Measurements from ENCODE around the gene EXOC4.
"Not testable (repeated sequence)": the region's sequence is repeated elsewhere in the genome, so short reads cannot be mapped to it uniquely, and the experiment has no call there.

Gene EXOC4

DNA sequence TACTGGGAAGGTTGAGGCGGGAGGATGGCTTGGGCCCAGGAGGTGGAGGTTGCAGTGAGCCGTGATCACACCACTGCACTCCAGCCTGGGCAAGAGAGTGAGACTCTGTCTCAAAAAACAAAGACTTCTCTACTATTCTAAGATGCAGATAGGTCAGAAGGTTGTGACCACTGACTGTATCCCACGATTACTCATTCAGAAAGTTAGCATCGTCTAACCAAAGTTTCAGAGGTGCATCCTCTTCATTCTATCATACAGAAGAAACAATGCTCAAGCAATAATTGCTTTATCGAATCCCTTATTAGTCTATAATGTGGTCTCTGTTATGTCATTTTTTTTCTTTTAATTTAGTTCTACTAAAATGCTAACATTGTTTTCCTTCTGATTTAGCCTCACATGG is 525.6 kb downstream of the EXOC4 start:
- TF ChIP-seq, protein P1, sequence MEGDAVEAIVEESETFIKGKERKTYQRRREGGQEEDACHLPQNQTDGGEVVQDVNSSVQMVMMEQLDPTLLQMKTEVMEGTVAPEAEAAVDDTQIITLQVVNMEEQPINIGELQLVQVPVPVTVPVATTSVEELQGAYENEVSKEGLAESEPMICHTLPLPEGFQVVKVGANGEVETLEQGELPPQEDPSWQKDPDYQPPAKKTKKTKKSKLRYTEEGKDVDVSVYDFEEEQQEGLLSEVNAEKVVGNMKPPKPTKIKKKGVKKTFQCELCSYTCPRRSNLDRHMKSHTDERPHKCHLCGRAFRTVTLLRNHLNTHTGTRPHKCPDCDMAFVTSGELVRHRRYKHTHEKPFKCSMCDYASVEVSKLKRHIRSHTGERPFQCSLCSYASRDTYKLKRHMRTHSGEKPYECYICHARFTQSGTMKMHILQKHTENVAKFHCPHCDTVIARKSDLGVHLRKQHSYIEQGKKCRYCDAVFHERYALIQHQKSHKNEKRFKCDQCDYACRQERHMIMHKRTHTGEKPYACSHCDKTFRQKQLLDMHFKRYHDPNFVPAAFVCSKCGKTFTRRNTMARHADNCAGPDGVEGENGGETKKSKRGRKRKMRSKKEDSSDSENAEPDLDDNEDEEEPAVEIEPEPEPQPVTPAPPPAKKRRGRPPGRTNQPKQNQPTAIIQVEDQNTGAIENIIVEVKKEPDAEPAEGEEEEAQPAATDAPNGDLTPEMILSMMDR (IDR thresholded peaks at IDR 0.05; ENCODE audit: poor library complexity, severe bottlenecking): no peak
- ATAC-seq (ENCODE audit: low read depth) (no peak), DNase-seq (ENCODE audit: low spot score) (no peak)
- H3K27ac ChIP-seq (ENCODE audit: poor library complexity, severe bottlenecking): no peak overlapping the region
- H3K27me3 ChIP-seq (ENCODE audit: insufficient read depth, poor library complexity, severe bottlenecking): no peaks in the 10 kb centered on the region
- H3K4me1 ChIP-seq (ENCODE audit: insufficient read depth, poor library complexity, severe bottlenecking): peaks cover 6% of the 10 kb centered on the region
- no peak overlapping the region for H3K4me3 ChIP-seq (ENCODE audit: severe bottlenecking)
- H3K36me3 ChIP-seq (ENCODE audit: low read depth): peaks cover 4% of the 10 kb centered on the region; the same call in 1 of the 2 replicates
- H3K9me3 ChIP-seq (ENCODE audit: severe bottlenecking): peaks cover 2% of the 10 kb centered on the region

DNA sequence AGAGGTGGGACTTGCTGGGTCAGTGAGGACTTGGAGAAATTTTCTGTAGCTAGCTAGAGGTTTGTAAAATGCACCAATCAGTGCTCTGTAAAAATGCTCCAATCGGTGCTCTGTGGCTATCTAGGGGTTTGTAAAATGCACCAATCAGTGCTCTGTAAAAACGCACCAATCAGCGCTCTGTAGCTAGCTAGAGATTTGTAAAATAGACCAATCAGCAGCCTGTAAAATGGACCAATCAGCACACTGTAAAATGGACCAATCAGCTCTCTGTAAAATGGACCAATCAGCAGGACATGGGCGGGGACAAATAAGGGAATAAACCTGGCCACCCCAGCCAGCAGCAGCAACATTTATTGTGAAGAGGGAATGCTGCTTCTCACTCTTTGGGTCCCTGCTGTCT is 526.7 kb downstream of the EXOC4 start:
- H3K4me1 ChIP-seq (ENCODE audit: insufficient read depth, poor library complexity, severe bottlenecking); H3K4me3 ChIP-seq (ENCODE audit: severe bottlenecking); H3K9me3 ChIP-seq (ENCODE audit: severe bottlenecking); H3K27ac ChIP-seq (ENCODE audit: poor library complexity, severe bottlenecking); DNase-seq (ENCODE audit: low spot score); H3K27me3 ChIP-seq (ENCODE audit: insufficient read depth, poor library complexity, severe bottlenecking); H3K36me3 ChIP-seq (ENCODE audit: low read depth); ATAC-seq (ENCODE audit: low read depth): not testable (repeated sequence)

DNA sequence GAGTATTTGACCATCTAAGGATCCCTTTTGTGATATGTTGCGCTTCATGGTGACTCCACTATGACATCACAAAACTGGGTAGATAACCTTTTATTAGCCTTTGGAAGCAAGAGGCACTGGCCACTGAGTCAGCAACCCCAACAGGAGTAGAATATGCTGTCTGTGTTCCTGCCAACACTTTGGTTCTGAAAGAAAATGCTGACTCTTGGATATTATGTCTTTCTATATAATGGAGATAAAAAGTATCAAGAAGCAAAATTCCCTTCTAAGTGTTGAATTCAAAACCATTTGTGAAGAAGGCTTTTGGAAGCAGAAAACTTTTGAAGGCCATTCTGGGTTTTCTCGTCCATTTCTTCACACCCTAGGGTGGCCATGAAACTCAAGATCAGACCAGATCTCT is 528.0 kb downstream of the EXOC4 start:
- ATAC-seq (ENCODE audit: low read depth) (no peak), DNase-seq (ENCODE audit: low spot score) (no peak)
- H3K4me1 ChIP-seq (ENCODE audit: insufficient read depth, poor library complexity, severe bottlenecking): peaks cover 6% of the 10 kb centered on the region
- H3K27me3 ChIP-seq (ENCODE audit: insufficient read depth, poor library complexity, severe bottlenecking): no peaks in the 10 kb centered on the region
- H3K4me3 ChIP-seq (ENCODE audit: severe bottlenecking): no peak overlapping the region
- H3K27ac ChIP-seq (ENCODE audit: poor library complexity, severe bottlenecking): no peak overlapping the region
- H3K36me3 ChIP-seq (ENCODE audit: low read depth): peaks cover 4% of the 10 kb centered on the region; the same call in 1 of the 2 replicates
- H3K9me3 ChIP-seq (ENCODE audit: severe bottlenecking): no peaks in the 10 kb centered on the region
- TF ChIP-seq, protein P1 (IDR thresholded peaks at IDR 0.05; ENCODE audit: poor library complexity, severe bottlenecking): no peak

DNA sequence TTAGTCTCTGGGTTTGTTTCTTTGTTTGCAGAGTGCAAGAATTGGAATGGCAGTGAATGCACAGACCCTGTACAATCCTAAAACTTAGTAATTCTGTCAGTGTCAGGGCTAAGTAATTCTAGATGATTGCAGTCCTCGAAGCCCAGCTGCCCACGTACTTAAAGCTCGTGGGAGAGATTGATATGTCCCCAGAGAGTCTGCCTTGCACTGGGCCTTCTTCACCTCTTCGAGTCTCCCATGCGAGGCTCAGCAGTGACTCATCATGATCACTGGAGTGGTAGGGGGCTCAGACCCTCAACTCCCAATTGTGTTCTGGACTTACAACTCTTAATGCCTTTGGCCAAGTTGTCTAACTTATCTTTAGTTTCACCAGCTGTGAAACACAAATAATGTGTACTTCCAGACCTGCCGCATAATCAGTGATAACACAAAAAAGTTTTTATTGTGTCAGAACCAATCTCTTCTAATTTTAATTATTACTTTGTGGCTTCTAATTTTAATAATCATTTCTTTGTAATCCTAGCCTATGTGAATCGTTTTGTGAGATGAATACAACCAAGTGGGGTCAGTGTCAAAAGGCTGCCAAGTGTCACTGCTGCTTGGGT is 528.7 kb downstream of the EXOC4 start:
- Histone ChIP-seq H3K27ac (ENCODE audit: poor library complexity, severe bottlenecking) (no peak overlapping the region), H3K9me3 (ENCODE audit: severe bottlenecking) (no peaks in the 10 kb centered on the region), H3K27me3 (ENCODE audit: insufficient read depth, poor library complexity, severe bottlenecking) (no peaks in the 10 kb centered on the region), H3K4me3 (ENCODE audit: severe bottlenecking) (no peak overlapping the region), H3K36me3 (ENCODE audit: low read depth) (peaks cover 4% of the 10 kb centered on the region; the same call in 1 of the 2 replicates), H3K4me1 (ENCODE audit: insufficient read depth, poor library complexity, severe bottlenecking) (peaks cover 6% of the 10 kb centered on the region)
- TF ChIP-seq, protein P1 (IDR thresholded peaks at IDR 0.05; ENCODE audit: poor library complexity, severe bottlenecking): no peak
- ATAC-seq (ENCODE audit: low read depth): no peak
- no peak for DNase-seq (ENCODE audit: low spot score)

DNA sequence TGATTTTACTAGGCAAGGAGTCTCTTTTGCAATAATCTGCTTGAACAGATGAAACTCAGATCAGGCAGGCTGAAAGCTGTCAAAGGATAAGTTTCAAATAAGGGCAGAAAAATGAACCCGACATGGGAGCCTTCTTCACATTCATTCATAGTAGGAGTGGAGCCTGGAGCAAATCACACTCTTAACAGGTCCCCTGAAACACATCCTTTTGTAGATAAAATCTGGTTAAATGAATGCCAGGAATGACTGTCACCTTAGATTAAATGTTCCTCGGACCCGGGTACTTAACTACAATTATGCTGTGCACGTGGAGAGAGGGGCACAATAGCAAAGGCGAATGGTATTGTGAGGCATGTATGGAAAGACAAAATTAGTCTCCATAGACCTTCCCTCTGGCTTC is 529.6 kb downstream of the EXOC4 start:
- no peak overlapping the region for H3K27ac ChIP-seq (ENCODE audit: poor library complexity, severe bottlenecking)
- H3K9me3 ChIP-seq (ENCODE audit: severe bottlenecking): no peaks in the 10 kb centered on the region
- DNase-seq (ENCODE audit: low spot score) (no peak), ATAC-seq (ENCODE audit: low read depth) (no peak)
- TF ChIP-seq, protein P1 (IDR thresholded peaks at IDR 0.05; ENCODE audit: poor library complexity, severe bottlenecking): no peak
- peaks cover 4% of the 10 kb centered on the region; the same call in 1 of the 2 replicates for H3K36me3 ChIP-seq (ENCODE audit: low read depth)
- no peak overlapping the region for H3K4me3 ChIP-seq (ENCODE audit: severe bottlenecking)
- H3K4me1 ChIP-seq (ENCODE audit: insufficient read depth, poor library complexity, severe bottlenecking): peaks cover 2% of the 10 kb centered on the region
- no peaks in the 10 kb centered on the region for H3K27me3 ChIP-seq (ENCODE audit: insufficient read depth, poor library complexity, severe bottlenecking)

All from RWPE2 (cell line).